Fibroblast of skin of left biceps (primary cell): Measurements from ENCODE around the gene THBS2.
"Not testable (repeated sequence)": the region's sequence is repeated elsewhere in the genome, so short reads cannot be mapped to it uniquely, and the experiment has no call there.

Source experiments
- DNase-seq, 2 experiments: peaks; one replicate each; pipeline ENCODE4 v3.0.0-alpha.2; 2013; ENCODE audit warnings: low read depth in 2 of 2

THBS2 gene

GRCh38 chr6:169271877-169272216, 18.2 kb upstream of the THBS2 start:
- DNase-seq, result no peak

GRCh38 chr6:169271158-169271876, 17.7 kb upstream of the THBS2 start:
- DNase-seq, result no peak

DNA sequence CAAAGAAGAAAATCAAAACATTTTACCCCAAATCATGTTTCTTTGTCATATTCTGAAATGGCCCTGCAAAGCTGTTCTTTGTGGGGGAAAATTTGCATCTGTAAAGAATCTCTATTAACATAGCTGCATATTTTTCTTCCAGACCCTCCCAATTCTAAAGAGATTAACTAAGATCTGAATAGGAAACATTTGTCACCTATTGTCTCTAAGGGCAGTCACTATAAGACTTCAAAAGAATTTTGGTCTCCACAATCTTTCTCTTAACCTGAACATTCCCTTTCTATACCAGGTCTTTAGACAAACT, 16.4 kb upstream of the THBS2 start:
- not testable (repeated sequence) for DNase-seq

DNA sequence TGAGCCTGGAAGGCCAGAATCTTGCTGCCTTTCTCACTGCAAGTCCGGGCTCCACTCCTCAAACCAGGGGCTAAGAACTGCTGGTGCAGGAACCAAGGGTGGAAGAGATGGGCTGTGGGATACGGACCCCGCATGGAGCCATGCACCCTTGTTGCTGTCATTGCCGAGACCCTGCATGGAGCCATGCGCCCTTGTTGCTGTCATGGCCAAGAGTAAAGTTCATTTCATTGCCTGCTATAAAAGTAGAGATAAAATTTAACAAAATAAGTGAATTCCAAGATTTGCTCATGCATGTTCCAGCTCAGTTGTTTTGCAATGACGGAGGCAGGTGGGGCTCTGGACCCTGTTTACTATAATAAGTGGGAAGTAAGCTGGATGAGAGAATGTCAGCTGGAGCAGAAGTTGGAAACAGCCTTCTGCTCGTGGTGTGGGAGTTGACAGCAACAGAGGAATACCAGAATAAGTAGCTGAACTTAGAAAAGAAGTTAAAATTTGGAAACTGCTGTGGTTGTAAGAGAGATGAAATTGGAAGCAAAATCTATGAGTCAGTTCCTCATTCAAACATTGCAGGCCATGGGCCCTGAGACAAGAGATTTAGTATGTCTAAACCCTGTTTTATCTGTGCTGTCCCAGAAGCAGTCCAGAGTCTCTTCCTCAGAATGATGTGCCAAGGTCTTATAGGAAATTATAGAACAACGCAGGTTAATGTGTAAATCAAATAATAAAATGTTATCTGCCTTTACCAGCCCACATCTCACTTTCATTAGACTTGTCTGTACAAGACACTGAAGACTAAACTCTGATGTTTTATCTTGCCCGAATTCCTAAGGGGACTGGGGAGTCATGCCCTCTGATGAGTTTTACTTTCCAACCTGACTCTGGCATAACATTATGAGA, 15.8 kb upstream of the THBS2 start:
- DNase-seq, result peak in 1 of 2 experiments; percentile 26

- no peak for DNase-seq
Observed at GRCh38 chr6:169268276-169268675, 14.6 kb upstream of the THBS2 start.

DNA sequence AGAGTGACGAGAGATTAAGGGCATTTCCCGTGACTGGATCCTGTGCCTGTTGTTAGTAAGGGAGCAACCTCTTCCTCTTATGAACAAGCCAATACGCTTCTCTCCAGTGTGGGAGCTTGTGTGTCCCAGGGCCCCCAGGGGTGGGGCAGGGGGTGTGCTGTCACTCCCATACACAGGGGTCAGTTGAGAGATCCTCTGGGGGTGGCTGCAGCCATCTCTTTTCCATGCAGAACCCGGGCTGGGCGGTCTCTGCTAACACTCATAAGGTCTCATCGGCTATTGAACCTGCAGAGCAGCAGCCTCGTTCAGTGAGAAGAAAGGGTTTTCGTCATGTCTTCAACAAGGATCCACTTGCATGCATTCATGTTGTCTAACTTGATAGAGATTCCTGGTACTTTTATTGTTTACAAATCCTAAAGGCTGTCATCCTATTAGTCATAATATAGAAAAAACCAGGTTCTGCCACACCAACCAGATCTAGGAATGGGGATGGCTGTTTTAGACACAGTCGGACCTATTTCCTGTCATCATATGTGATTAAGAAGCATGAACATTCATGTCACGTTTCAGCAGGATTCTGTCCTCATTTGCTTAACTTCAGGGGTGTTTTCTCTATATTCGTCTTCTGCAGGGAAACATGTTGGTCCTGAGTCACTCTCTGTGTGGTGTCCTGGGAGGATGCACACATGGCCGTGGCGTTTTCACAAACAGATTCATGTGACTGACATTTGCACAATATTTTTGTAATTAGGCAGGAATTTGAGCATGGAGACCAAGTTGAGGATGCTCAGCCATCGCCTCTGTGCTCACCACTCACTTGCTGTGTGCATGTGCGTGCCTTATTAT, 13.3 kb upstream of the THBS2 start:
- DNase-seq, result peak in 1 of 2 experiments; percentile 28

DNA sequence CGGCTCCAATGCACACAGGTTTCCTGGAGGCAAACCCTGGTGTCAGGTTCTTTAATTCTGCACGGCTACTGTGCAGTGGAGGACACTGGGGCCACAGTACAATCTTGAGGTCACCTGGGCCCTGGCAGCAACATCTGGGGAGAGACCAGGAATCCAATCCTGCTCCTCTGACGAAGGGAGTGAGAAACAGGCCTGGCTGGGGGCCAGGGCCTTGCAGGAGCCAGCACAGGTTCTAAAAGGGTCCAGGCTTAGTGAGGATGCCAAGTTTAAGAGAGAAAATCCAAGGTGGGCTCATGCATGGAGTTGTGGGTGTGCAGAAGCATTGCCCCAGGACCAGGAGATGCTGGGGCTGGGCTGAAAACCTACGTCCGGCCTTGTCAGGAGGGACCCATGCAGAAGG, 12.6 kb upstream of the THBS2 start:
- no peak for DNase-seq

DNA sequence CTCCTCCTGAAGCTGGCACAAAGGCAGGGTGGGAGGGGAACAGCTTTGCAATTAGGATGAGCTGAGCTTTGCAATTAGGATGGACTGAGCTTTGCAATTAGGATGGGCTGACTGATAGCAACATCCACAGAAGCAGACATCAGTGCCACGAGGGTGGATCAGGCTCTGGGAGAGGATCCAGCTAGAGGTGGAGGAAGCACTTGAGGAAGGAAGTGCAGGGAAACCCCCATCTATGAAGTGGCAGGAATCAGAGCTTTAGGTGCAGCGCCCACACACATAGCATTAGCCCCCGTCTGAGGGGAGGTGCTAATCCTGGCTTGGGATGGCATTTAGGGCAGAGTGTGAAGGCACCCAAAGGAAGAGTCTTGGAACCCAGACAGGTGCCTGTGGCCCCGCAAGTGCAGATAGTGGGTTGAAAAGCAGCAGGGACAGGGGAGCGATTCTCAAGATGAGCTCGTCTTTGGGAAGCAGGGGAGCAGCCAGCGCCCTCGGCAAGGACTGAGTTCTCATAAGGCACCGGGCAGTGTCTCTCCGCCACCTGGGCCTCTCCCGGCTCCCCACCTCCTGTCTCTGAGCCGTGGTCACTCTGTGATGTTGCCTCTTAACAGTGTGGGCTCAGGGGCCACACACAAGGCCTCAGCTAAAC, 12.0 kb upstream of the THBS2 start:
- DNase-seq, result no peak

DNA sequence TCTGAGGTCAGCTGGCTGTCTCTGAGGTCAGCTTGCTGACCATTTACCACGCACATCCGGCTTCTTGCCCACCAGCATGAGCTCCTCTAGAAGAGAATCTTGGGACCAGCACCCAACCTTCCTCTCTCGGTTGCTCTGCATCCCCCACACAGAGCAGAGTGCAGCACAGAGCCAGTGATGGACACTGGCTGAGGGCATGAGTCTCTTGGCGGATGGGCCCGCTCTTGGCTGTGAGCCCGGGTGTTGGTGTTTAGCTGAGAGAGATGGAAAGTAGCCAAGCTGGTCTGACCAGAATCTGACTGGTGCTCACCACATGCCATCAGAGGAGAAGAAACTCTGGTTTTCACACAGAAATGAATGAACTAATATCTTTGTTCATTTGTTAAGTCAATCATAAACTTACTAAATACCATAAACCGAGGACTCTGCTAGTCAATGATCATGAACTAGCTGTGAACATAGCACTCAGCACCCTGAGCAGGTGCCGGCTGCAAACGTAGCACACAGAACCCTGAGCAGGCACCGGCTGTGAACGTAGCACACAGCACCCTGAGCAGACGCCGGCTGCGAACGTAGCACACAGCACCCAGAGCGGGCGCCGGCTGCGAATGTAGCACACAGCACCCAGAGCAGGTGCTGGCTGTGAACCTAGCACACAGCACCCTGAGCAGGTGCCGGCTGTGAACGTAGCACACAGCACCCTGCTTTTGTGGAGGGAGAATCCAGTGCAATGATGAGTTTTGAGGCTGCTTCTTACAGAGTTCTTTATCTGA, 10.4 kb upstream of the THBS2 start:
- no peak for DNase-seq

DNA sequence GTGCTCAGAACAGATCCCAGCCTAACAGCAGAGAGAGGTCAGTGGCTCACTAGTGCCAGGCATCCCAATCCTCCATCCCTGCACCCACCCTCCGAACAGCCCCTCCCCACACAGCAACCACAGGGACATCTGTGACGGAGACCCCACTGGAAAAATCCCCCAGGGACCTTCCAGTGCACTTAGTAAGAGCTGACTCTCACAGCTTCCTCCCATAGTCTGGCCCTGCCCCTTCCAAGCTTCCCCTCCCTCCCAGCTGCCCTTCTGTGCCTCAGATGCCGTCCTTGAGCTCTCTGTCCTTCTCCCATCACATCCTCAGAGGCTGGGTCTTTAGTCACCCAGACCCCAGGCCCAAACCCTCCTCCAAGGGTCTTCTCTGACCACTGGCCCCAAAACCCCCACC, 9.7 kb upstream of the THBS2 start:
- DNase-seq, result no peak

- not testable (repeated sequence) for DNase-seq
Observed at GRCh38 chr6:169262602-169263001, 9.0 kb upstream of the THBS2 start.

DNA sequence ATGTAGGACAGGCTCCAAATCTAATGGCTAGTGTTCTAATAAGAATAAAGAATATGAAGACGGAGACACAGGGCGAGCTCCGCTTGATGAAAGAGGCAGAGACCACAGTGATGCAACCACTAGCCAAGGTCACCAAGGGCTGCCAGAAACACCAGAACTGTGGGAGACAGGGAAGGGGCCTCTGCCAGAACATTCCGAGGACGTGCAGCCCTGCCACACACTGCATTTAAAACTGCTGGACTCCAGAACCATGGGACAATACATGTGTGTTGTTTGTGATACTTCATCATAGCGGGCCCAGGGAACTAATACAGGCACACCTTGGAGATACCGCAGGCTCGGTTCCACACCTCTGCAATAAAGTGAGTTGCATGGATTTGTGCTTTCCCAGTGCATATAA, 2.9 kb upstream of the THBS2 start:
- no peak for DNase-seq

DNA sequence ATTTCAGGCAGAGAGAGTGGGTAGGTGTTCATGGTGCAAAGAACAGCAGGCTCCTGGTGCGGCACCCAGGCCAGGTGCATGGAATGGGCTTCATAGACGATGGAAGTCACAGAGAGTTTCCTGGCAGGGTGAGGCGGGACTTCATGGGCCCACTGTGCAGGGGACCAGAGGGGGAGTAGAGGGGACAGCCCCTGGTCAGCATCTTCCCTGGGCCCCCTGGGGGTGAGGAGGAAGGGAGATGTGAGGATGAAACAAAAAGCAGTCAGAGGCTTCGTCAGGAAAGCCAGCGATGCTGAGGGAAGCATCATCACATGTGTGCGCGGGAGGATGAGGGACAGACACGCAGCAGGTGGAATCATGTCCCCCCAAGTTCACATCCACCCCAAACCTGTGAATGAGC, 2.4 kb upstream of the THBS2 start:
- DNase-seq, result no peak

DNA sequence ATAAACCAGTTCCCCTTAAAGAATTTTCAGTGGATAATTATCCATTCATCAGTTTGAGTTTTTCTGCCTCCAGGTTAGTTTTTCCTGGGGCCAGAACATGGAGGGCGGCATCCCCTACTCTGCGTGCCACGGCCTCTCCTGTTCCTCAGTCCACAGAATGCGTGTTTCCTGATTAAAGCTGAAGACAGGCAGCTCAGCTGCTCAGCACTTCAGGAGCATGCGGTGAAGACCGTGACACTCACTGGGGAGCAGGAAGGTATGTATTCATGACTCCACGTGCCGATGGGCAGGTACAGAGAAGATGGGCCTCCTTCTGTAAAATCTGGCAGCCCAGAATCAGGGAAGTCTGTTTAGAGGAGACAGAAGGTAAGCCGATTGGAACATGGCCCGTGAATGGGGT, 2.0 kb upstream of the THBS2 start:
- DNase-seq, result no peak

GRCh38 chr6:169254456-169255316, 1.0 kb upstream of the THBS2 start:
- no peak for DNase-seq

DNA sequence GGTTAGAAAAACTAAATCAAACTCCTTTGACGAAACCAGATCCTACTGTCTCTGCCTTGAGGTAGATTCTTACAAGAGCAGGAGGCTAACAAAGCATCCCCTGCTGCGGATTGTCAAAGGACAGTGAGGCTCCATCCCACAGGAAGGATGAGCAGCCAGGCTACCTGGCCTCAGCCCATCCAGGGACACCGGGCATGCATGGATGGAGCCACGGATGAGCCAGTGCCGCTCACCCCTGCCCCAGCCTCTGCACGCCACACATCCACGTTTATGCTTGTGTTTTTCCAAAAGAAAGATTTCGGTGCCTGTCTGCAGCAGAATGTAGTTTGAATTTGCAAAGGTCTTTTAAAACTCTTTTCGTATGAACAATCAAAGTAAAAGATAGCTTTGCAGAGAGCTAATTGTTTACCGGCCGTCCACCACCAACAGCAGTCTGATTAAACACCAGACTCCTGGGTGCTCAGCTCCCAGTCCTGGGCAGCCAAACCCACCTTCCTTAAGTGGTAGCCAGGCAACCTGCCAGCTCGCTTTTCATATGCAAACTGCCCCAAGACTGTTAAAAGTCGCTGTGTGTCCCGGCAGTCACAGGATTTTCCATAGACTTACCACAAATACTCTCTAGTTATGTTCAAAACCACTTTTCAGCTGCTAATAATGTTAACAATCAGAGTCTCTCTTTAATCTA, 999 bp downstream of the THBS2 start:
- no peak for DNase-seq

DNA sequence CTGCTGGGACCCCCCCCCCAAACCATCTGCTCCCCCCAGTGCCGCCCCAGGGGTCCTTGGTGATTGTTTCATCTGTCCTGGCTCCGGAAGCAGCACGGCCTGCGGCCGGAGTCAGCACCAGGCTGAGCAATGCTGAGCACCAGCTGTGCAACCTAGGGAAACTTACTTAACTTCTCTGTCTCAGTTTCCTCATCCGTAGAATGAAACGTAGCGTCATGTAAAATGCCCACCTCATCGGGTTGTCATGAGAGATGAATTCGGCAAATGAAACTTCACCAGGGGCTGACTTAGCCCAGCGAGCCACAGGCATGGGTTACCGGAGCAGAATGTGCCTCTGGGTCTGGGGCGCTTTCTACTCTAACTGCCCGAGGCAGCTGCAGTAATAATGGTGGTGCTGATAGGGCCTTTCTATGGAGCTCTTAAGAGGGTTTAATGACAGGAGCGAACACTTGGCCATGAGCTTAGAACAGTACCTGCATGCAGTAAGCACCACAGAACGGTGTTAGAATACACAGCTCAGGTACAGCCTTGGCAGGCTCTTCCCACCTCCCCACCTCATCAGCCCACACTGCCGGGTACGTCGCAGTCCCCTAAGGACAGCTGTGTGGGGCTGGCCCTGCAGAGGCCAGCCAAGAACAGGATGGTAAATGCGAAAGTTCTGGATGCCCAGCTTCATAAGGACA, 1.7 kb downstream of the THBS2 start:
- no peak for DNase-seq

GRCh38 chr6:169251371-169251802, 2.3 kb downstream of the THBS2 start:
- no peak for DNase-seq

- DNase-seq, result peak; percentile 37 to 45
Observed at GRCh38 chr6:169250660-169251059, 3.0 kb downstream of the THBS2 start.
